HG02885 (cell line): Measurements from ENCODE around the gene PLD2.

Experiments
- ATAC-seq: cut with Tn5 transposase; IDR thresholded peaks from one replicate; pipeline ENCODE4 v1.9.1; 2021; ENCODE audit warnings: mild to moderate bottlenecking; ENCODE audit not compliant: unreplicated experiment, poor library complexity

Gene PLD2

GRCh38 chr17:4806777-4807604, at the start of gene PLD2:
PLD2 (plus strand) TSS chr17:4807152; CDS start chr17:4807773, 621 bp downstream.
- ATAC-seq, result peak; percentile 90

- no peak for ATAC-seq
Measured at GRCh38 chr17:4759776-4760236, 47.1 kb upstream of the PLD2 start.

- ATAC-seq, result no peak
Measured at GRCh38 chr17:4764595-4764994, 42.4 kb upstream of the PLD2 start.

- no peak for ATAC-seq
Measured at GRCh38 chr17:4766201-4766600, 40.8 kb upstream of the PLD2 start.

- ATAC-seq, result no peak
Measured at GRCh38 chr17:4766723-4767122, 40.2 kb upstream of the PLD2 start.

- no peak for ATAC-seq
Measured at GRCh38 chr17:4768298-4768697, 38.7 kb upstream of the PLD2 start.

- no peak for ATAC-seq
Measured at GRCh38 chr17:4769628-4770027, 37.3 kb upstream of the PLD2 start.

- no peak for ATAC-seq
Measured at GRCh38 chr17:4771519-4772234, 35.3 kb upstream of the PLD2 start, which contains the start of gene TM4SF5. TM4SF5 (plus strand) TSS chr17:4771886; CDS start chr17:4771923, 37 bp downstream.

GRCh38 chr17:4772235-4772613, 34.7 kb upstream of the PLD2 start:
- no peak for ATAC-seq

- ATAC-seq, result no peak
Measured at GRCh38 chr17:4777969-4778760, 28.8 kb upstream of the PLD2 start.

GRCh38 chr17:4780325-4780955, 26.5 kb upstream of the PLD2 start:
- no peak for ATAC-seq

- ATAC-seq, result no peak
Measured at GRCh38 chr17:4782652-4783051, 24.3 kb upstream of the PLD2 start.

- ATAC-seq, result no peak
Measured at GRCh38 chr17:4785311-4786105, 21.4 kb upstream of the PLD2 start.

- no peak for ATAC-seq
Measured at GRCh38 chr17:4786106-4786511, 20.8 kb upstream of the PLD2 start, which contains the start of gene VMO1. VMO1 (minus strand) TSS chr17:4786364; CDS start chr17:4786352, 12 bp downstream.

- no peak for ATAC-seq
Measured at GRCh38 chr17:4786516-4786915, 20.4 kb upstream of the PLD2 start.

- no peak for ATAC-seq
Measured at GRCh38 chr17:4788159-4788806, 18.7 kb upstream of the PLD2 start.

GRCh38 chr17:4788807-4789700, 17.9 kb upstream of the PLD2 start, which contains the start of gene GLTPD2:
GLTPD2 (plus strand) TSS chr17:4788964; CDS start chr17:4789012, 48 bp downstream.
- ATAC-seq, result no peak

- no peak for ATAC-seq
Measured at GRCh38 chr17:4789701-4789950, 17.3 kb upstream of the PLD2 start.
